NCI-H345 (cell line): ENCODE data around the gene KLK14.
A peak's percentile ranks its signal among the peaks of the same experiment; 100 is the strongest.

Experiments
- DNase-seq: peaks from one replicate; lab custom pipeline; 2025; lab: John Stamatoyannopoulos, UW

Gene KLK14

GRCh38 chr19:51086153-51086850, 3.6 kb upstream of the KLK14 start:
- peak; percentile 16 for DNase-seq

- DNase-seq: no peak
These were observed 1.8 kb upstream of the KLK14 start for GRCh38 chr19:51084505-51084904.

GRCh38 chr19:51083783-51084182, 1.1 kb upstream of the KLK14 start:
- DNase-seq: no peak

- DNase-seq: no peak
These were observed 494 bp upstream of the KLK14 start for GRCh38 chr19:51083181-51083580.

- no peak for DNase-seq
These were observed 1.2 kb downstream of the KLK14 start for GRCh38 chr19:51081476-51081875.

- DNase-seq: no peak
These were observed 3.1 kb downstream of the KLK14 start for GRCh38 chr19:51079481-51080110.

- no peak for DNase-seq
These were observed 4.0 kb downstream of the KLK14 start for GRCh38 chr19:51078731-51079130.

GRCh38 chr19:51078104-51078503, 4.6 kb downstream of the KLK14 start:
- DNase-seq: no peak

- DNase-seq: no peak
These were observed 6.0 kb downstream of the KLK14 start for GRCh38 chr19:51076631-51077213.

GRCh38 chr19:51075998-51076397, 6.7 kb downstream of the KLK14 start:
- no peak for DNase-seq

- DNase-seq: peak; percentile 4
These were observed 11.6 kb downstream of the KLK14 start for GRCh38 chr19:51071095-51071405.

GRCh38 chr19:51070334-51071094, 12.2 kb downstream of the KLK14 start:
- DNase-seq: no peak

GRCh38 chr19:51066393-51067186, 16.1 kb downstream of the KLK14 start:
- DNase-seq: no peak

GRCh38 chr19:51065221-51065960, 17.3 kb downstream of the KLK14 start:
- DNase-seq: no peak

- DNase-seq: no peak
These were observed 18.0 kb downstream of the KLK14 start, which contains the start of gene KLK13 for GRCh38 chr19:51064534-51065220. Gene KLK13 (minus strand): TSS chr19:51065092. CDS start chr19:51065067, 25 bp downstream.

GRCh38 chr19:51063664-51064063, 19.0 kb downstream of the KLK14 start:
- DNase-seq: no peak

- DNase-seq: no peak
These were observed 21.7 kb downstream of the KLK14 start for GRCh38 chr19:51060973-51061372.

GRCh38 chr19:51060336-51060735, 22.4 kb downstream of the KLK14 start:
- no peak for DNase-seq

GRCh38 chr19:51059715-51060114, 23.0 kb downstream of the KLK14 start:
- DNase-seq: no peak

- no peak for DNase-seq
These were observed 26.8 kb downstream of the KLK14 start for GRCh38 chr19:51055866-51056265.

GRCh38 chr19:51047031-51047335, 35.7 kb downstream of the KLK14 start:
- DNase-seq: no peak
